GM19193 (cell line): ENCODE measurements around the gene KIF5B.

ENCODE experiments used
- POLR2A ChIP-seq: IDR thresholded peaks from 4 replicates; pipeline ENCODE4 v1.6.1; 2011; ENCODE audit not compliant: insufficient read depth, insufficient read length; ENCODE audit errors: extremely low read depth

The KIF5B gene

DNA sequence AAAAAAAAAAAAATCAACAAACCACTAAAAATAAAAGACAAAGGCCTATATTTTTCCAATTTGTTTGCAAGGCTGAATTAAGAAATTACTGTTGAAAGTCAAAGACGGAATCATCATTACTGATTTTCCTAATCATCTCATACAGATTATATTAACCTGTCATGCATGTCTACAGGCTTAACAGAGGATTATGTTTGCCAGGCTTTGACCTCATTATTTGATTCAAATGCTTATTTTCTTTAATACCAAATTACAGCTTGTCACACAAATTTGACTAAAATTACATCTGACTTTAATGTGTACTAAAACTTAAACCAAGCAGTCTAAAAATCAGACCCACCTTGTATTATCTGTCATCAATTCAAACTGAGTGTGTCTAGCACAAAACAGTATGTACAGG lies 21.2 kb downstream of the KIF5B start:
- no peak for TF ChIP-seq POLR2A

DNA sequence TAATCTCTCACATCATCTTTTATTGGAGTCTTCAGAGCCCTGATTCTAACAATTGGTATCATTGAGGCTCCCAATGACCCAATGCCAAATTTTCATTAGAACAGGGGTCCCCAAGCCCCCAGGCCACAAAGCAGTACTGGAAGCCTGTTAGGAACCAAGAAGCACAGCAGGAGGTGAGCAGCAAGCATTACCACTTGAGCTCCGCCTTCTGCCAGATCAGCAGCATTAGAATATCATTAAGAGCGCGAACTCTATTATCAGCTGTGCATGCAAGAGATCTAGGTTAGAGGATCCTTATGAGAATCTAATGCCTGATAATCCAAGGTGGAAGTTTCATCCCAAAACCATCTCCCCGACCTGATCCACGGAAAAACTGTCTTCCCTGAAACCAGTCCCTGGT lies 23.1 kb downstream of the KIF5B start:
- TF ChIP-seq POLR2A: no peak

DNA sequence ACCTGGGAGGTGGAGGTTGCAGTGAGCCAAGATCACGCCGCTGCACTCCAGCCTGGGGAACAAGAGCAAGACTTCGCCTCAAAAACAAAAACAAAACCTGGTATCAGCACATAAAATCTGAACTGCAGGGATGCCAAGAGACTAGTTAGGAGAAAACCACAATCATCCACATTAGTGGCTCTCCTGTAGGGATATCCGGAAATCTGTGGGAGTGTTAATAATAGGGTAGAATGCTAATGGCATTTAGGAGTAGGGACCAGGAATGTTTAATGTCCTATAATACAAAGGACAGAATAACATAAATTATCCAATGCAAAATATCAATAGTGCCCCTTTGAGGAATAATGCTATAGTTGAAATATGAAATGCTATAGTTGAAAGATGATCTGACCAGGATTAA lies 24.3 kb downstream of the KIF5B start:
- TF ChIP-seq POLR2A: no peak

DNA sequence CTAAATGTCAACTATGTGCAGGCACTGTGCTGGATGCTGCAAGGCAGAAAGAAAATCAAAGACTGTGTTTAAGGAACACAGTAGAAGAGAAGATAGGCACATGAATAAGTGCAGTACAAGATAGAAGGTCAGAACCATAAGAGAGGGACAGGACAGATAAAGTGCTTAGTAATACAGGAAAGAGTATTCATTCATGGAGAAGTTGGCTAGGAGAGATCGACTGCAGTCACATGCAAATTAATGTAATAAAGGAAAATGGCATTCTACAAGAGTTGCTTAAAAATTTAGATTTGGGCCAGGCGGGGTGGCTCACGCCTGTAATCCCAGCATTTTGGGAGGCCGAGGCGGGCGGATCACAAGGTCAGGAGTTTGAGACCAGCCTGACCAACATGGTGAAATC lies 24.8 kb downstream of the KIF5B start:
- TF ChIP-seq POLR2A: no peak

DNA sequence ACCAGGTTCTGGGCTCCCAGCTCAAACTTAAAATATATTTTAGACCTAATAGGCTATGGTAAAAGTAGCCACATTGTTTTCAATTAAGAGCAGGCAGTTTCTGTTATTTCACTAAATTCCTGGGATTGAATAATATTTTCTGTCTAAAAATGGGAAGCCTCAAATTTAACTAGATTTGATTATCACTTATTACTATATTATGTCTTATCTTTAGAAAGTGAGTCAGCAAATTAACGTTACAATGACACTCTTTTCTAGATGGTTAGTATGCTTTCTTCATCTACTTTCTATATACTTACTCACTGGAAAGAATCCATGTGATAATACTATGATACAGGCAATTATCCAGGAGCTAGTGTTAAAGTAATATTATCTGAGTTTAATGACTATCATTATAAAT lies 27.5 kb downstream of the KIF5B start:
- TF ChIP-seq POLR2A: no peak

DNA sequence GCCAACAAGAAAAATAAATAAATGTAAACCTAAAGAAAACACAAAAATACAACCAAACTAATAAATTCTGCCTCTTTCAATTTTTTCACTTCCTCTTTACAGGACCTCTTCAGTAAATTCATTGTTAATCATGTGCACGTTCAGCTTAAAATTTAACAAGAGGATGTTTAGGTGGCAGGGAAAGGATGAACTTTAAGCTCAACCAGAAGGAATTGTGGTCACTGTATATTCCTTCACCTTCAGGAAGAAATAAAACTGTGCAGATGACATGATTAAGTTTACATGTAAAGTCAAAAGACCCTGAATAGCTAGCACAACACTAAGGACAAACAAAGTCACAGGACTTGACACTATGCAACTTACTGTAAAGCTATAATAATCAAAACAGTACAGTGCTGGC lies 33.0 kb downstream of the KIF5B start:
- TF ChIP-seq POLR2A: no peak

DNA sequence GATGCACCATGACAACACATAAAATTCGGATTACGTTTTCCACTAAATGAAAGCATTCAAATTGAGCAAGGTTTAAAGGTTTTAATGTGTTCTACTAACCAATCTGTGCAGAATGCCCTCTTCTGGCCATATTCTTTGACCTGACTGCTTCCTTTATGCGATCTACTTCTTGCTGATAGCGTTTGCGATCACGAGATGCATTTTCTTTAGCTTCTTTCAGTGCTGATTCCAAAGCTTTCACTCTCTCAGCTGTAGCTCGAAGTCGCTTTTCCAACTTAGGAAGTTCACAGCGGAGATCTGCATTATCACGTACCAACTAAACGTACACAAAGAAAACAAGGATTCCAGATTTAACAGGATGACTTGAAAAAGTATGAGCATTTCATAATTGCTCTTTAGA lies 39.2 kb downstream of the KIF5B start:
- no peak for TF ChIP-seq POLR2A

DNA sequence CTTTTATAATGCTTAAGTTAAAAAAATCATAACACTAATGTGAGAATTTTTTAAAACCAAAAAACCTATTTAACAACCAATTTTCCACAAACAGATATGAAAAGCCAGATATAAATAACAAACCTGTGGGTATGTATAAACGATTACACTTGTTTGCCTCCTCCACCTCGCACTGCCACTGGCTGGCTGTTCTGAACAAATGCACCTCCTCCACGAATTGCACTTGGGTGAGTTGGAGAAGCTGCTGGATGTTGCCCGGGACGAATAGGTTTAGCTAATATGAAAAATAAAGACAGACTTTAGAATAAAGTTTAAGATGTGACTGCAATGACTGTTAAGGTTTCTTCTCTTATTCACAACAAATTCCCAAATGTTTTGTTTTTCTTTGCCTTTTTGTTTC lies 40.8 kb downstream of the KIF5B start:
- no peak for TF ChIP-seq POLR2A

DNA sequence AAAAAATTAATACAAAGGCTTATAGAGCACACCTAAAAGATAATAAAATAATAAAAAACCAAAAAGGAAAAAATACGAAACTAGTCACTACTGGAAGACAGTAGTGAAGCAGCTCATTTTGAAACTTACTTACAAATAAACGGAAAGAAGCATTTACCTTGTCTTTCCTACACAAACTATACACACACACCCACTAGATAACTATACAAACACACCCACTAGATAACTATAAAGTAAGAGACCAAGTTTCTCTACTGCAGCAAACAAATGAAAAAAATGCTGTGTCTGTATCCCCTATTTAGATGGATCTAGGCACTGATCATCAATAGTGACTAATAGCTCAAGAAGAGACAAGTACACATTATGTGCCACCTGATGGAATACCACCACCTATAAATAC lies 49.2 kb downstream of the KIF5B start:
- no peak for TF ChIP-seq POLR2A

DNA sequence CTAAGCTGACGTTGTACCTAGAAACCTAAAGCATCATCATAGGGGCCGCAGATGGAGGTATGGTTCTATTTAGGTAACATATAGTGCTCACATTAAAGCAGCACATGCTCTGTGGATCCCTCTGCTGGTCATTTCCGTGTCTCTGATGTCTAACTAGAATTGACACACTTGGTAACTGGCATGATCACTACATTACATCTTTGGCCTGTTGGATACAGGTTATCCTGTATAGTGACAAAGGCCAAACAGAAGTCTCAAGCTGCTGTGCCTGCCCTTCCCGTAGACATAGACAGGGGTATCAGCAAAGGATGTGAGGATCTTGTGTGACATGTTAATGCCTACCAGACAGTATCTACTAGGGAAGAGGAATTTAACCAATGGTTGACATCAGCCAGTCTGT lies 51.2 kb downstream of the KIF5B start:
- TF ChIP-seq POLR2A: no peak

DNA sequence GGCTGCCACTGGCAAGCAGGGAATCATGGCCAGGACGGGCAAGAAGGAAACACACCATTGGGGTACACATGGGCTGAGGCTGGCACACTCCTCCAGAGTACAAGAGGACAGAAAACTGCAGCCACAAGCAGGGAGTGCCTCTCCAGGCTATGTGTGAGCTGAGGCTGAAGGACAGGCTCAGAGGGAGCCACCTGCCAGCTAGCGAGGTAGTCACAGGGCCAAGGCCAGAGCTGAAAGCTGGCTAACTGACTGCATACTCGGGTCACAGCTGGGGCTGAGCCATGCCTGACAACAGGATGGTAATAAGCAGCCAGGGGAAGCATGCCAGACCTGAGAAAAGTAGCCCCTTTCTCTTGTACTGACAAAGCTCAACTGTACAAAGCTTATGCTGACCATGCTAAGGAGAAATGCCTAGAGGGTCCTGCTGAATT lies 52.0 kb downstream of the KIF5B start:
- no peak for TF ChIP-seq POLR2A

DNA sequence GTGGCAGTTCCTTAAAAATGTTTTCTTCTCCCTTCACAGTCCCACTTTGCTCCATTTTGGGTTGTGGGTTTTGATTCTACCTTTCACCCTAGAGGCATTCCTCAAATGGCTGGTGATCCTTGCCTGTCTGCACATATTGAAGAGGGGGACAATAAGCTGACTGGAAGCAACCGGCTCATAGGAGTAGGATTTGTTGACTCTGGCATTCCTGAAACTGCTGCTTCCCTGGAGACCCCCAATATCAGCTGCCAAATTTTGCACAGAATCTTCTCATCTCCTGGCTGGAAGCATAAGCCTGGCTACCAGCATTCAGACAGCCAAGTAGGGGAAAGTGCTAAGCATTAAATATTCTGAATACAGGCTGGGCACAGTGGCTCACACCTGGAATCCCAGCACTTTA lies 53.7 kb downstream of the KIF5B start:
- no peak for TF ChIP-seq POLR2A

DNA sequence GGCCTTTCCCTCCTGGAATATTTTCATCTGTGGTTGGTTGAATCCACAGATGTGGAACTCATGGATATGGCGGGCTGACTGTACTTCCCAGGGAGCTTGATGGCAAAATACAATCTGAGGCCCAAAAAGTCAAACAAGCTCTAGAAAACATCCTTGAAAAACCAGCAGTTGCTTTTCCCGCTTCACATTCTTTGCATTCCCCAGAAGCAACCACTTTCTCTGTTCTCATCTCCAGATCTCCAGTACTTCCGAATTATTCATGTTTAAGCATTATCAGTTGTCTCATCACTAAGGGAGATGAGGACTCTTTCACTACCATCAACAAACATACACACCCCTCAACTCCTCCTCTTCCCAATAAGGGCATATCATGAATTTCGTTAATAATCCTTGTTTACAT lies 55.3 kb downstream of the KIF5B start:
- no peak for TF ChIP-seq POLR2A

DNA sequence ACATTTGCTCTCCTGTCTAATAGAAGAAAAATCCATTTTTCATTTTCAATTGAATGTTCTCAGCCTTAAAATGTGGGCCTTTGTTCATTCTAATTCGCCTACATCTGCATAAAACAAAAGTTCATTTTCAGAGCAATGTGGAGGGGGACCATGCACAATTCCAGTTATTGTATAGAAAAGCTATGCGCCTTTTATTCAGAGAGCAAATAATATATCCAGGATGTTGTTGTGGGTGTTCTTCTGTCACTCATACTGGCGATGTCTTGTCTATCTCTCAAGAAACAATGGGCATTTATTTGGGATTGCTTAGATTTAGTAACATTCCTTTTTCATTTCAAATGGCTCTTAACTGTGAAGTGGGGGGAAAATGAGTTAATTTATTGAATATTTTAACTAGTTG lies 56.4 kb downstream of the KIF5B start:
- TF ChIP-seq POLR2A: no peak

DNA sequence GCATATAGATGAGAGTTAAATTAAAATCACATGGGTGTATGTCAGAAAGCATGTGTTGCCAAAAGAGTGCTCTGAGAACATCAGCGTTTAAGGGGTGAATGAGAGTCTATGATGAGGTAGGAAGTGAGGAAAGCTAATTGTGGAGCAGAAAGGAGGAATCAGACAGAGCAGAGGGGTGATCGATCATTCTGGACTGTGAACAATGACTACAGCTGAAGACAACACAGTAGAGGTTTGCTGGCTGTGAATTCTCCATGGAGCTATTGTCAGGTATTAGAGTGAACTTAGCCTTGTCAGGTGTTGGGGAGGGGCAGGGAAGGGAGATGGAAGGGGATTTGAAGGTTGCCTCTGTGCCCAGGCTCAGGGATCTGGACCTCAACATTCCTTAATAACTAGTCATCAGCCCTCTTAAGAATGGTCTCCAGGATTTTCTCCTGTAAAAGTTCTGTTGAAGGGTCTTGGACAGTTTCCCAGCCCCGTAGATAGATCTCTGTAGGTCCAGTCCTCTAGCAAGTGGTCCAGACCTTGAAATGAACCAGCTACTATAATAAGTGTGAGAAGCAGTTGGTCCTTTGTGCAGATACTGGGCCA lies 57.1 kb downstream of the KIF5B start:
- no peak for TF ChIP-seq POLR2A

DNA sequence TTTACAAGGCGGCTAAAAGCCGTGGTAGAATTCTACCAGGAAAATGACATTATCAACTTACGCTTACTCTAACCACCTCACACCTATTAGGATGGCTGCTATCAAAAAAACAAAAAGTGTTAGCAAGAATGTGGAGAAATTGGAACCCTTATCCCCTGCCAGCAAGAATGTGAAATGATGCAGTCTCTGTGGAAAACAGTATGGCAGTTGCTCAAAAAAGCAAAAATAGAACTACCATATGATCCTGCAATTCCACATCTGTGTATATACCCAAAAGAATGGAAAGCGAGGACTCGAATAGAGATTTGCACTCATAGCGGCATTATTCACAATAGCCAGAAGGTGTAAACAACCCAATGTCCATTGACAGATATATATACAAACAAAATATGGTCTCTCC lies 61.3 kb downstream of the KIF5B start:
- no peak for TF ChIP-seq POLR2A

DNA sequence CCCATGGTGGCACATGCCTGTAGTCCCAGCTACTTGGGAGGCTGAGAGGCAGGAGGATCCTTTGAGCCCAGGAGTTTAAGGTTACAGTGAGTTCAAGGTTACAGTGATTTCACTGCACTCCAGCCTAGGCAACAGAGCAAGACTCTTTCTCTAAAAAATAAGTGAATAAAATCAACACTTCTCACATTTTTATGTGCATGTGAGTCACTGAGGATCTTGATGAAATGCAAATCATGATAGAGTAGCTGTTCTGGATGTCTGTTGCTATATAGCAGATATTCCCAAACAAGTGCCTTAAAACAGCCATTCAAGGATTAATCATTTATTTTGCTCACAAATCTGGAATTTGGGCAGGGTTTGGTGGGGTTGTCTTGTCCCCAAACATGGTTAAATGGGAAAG lies 65.3 kb downstream of the KIF5B start:
- TF ChIP-seq POLR2A: no peak
